SW480 (cell line): ENCODE data around the gene NGEF.
A peak's percentile ranks its signal among the peaks of the same experiment; 100 is the strongest.

Experiments
- DNase-seq: peaks from one replicate; pipeline ENCODE4 v3.0.0-alpha.2; 2016; ENCODE audit warnings: low spot score

The NGEF gene

DNA sequence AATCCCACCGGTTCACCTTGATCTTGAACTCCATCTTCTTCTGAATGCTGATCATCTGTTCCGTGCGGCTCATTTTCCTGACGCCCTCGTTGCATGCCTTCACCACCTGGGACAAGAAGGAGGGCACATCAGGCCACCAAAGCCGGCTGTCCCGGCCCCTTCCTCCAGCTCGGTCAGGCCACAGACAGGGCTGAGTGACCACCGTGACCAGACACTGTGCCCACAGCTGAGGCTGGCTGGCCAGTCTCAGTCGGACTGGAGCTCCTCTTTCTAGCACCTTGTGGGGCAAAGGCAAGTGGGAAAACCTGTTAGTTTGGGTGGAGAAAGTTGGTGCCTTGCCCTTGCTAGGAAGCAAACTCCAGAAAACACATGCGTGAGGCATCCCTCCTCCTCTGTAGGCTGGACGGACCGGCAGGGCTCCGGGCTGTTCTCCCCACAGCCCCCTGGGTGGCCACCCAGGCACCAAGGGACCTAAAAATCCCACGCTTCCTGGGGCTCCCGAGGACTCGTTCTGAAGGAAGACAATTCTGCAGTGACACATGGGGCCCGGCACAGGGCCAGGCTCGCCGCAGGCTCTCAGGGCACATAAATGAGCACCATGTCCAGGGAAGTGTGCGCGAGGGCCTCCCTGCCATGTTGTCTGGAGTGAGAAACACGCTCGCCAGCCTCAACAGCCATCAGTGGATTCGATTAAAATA is 127.6 kb downstream of the NGEF start:
- DNase-seq, result no peak

DNA sequence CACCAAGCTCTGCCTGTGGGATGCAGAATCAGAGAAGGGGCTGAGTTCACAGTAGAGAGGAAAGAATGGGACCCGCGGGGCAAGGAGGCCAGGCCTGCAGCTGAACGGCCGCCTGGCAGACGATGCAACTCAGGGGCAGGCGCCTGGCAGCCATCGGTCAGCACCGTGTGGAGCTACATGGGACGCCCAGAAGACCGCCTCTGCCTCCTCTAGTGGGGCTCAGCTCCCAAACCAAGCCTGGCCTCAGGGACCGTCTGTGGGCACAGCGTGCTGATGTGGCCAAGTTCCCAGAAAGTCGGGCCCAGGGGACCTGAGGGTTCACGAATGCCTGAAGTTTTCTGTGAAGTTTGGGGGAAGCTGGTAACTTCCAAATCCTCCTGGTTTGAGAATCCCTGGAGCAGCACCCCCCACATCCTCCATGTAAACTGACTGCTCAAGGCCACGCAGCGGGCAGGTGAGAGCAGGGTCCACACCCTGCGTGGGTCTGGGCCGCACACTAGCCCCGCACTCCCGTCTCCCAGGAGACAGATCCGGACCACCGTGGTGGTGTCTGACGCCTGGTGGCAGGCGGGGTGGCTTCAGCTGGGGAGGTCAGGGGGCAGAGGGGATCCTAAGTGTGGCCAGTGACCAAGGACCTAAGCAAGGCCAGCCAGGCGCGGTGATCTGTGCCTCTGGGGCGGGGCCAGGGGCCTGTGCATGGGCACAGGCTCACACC is 128.3 kb downstream of the NGEF start:
- DNase-seq, result no peak

DNA sequence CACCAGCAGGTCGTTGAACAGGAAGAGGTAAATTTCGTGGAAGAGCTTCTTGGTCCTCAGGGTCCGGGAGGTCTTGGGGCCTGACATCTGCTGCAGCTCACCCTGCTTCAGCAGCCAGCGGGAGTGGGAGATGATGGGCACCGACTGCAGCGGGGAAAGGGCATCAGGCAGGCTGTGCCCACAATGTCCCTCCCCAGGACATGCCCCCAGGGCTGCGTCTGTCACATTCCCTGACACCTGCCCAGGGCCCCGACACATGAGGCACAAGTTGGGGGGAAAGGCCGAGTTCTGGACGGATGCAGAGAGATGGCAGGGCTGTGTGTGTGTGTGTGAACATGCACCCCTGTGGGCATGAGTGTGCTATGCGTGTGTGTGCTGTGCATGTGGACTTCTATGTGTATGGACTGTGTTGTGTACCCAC is 129.0 kb downstream of the NGEF start:
- DNase-seq, result no peak

DNA sequence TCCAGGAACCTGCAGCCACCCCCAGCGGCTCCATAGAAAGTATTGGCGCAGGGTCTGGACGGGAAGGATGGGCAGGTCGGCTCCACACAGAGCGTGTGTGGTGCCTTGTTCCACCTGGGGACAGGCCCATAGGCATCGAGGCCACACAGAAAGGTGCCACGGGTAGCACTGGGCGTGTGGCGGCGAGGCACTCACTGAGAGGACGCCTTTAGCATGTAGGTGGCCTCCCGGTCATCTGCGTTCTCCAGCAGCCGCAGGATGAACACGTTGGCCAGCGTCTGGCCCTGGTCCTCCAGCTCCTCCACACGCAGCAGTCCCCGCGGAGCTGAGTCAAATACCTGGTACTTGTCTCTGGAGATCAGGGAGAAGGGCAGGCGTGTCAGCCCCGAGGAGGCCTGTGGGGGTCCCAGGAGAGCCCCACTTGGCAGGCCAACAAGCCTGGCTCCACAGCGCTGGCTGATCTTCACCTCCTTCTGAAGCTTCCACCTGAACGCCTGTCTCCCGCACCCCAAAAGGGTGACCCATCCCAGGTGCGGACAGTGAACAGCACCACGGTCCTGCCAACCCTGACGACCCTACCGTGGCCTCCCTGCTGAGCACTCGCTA is 129.8 kb downstream of the NGEF start:
- DNase-seq, result no peak

DNA sequence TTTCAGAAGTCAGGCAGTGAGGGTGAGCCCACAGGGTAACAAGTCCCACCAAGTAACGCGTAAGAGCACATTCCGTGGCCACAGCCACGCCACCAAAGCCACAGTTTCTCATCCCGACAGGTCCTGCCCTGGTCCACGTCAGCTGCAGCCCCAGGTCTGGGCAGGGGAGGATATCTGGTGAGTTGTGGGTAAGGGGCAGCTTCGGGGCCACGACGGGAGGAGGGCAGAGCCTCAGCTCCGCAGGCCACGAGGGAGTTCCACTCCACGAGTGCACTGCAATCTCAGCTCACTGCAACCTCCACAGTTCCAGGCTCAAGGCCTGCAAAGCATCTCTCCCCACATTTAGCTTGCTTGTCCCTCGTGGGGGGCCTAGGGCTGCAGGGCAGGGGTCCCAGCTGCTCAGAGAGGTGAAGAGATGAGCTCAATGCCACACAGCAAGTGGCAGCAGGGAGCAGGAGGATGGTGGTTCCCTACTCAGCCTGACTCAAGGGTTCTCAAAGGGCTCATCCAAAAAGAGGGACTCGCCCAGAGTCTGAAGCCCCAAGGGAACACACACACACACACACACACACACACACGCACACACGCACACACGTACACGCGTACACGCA is 130.4 kb downstream of the NGEF start:
- no peak for DNase-seq

DNA sequence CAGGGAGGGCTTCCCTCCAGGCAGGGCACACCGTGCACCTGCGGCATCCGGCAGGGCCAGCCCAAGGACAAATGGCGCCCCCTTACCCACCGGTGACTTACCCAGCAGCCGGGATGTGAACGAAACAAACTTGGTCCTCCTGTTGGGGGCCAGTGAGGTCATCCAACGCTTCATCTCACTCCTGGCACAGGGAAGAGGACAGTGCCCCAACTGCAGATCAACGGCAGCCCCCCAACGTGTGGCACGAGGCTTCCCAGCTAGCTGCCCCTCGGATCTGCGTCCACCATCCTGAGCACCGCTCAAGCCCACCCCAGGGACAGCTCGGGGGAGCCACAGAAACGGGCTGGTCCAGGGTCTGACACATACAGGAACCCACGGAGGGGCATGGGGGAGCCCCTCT is 131.0 kb downstream of the NGEF start:
- DNase-seq, result no peak

DNA sequence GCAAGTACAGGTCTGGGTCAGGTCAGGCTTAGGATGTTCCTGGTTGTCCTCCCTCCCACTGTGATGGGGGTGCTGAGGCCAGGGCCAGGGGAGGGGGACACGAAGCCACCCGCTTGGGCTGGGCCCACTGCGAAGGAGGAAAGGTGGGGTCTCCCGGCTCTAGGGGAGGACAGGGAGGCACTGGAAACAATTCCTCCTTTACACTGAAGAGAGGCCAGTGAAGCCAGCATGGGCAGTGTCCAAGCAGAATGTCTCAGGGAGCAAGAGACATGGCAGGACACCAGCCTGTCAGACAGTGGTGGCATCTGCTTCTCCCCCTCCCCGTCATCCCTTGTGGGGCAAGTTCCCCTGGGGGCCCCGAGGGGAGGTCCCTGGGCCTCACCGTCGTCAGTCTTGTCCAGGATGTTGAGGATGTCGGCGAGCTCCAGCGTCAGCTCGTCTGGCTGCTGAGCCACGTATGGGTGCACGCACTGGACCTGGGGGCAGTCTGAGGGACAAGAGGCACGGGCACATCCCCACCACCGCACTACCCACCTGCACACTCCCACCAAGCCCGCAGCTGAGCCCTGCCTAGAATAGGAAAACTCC is 132.2 kb downstream of the NGEF start:
- no peak for DNase-seq

DNA sequence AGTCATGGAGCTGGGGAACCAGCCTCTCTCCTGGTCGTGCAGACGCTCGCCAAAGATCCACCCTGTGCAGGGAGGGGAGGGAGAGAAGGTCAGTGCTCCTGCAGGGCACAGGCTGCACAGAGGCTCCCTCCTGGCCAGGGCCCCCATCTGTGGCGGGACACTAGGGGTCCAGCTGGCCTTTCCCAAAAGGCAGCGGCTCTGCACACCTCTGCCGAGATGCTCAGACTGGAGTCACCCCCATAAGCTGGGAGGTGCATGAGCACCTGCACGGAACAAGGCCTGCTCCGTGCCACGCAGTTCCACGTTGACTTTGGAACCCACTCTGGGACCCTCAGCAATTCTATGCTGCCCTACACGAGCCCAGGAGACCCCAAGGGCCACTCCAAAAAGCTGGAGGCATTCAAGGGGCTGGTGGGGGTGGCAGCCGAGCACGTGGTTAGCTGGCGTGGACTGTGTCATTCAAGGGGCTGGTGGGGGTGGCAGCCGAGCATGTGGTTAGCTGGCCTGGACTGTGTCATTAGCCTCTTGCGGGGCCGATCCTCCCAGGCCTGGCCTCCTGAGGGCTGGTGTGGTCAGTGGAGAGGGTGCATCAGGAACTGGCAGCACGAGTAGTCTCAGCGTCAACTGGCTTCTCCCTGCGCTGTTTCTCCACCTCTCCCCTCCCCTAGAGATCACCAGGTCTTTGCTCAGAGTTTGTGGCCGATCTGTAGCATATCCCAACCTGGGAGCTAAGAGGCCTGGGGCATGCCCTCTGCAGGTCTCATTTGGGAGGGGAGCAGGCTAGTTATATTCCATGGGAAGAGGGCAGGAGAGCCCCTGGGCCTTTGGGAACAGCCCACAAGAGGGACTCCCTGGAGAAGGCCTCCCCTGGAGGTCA is 133.2 kb downstream of the NGEF start:
- no peak for DNase-seq

DNA sequence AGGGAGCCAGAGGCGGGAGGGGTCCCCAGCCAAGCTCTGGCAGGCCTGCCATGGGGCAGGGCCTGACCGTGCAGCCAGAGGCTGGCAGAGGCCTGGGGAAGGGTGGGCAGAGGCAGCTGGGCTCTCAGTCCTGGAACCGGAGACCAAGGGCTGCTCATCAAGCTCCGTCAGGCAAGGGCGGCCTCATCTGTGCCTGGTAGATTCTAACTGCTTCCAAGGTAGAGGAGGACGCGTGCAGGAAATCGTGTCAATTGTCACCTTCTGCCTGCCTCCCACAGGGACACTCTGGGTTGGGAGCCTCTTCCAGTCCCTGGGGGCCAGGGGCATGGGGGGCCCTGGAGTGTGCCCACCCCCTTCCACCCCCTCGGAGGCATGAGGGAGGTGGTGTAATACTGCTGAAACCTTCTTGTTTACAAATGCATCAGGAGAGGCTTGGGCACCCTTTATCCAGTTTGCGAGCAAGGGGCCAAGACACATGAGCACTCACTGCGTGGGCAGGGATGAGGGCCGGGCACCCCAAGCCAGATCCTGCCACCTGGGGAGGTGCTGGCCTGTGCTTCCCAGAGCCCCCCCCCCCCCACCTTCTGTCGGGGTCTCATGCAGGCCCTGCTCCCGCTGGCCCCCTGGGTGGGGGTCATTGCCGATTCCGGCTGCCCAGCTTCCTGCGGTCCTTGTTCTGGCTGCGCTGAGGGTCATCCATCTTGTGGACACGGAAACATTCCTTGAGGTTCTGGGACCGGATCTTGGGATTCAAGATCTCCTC is 134.0 kb downstream of the NGEF start:
- DNase-seq, result no peak

DNA sequence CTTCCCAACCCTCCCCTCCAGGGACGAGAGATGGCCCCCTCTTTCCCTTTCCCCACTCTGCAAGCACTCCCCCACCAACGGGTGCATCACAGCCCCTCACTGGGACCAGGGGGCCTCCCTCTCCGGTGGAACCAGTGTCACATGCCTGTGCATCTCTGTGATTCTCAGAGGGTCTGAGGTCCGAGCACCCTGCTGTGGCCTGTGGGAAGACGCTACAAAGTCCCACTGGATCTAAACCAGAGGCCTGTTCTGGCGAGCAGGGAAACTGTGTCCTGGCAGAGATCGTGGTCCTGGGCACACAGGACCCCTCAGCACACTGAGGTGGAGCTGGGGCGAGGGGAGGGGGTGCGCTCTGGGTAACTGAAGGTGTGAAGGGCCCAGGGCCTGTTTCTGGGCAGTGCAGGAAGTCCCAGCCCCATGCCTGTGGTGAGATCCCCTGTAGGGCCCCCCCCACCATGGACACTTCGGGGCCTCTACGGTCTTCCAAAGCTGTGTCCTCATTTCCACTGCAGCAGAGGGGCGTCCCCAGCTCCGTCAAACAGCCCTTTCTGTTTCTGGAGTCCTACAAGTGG is 135.0 kb downstream of the NGEF start:
- DNase-seq, result no peak

DNA sequence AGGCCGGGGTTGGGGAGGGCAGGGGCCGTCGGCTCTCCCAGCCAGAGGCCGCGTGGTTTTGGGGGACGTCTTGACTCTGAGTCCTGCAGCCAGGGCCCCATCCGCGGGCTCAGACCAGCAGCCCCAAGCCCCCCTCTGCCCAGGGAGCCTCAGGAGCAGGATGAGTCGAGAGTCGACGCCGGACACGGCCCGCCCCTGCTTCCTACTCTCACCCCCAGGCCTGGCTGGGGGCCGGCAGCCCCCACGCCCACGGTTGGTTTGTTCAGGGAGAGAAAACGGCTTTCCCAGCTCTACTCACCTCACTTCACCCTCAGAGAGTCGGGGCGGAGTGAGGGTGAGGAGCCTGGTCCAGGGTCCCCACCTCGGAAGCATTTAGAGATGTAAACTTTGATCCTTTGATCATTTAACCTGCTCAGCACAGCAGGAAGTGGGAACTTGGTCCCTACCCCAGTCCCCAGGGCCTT is 136.0 kb downstream of the NGEF start:
- no peak for DNase-seq

DNA sequence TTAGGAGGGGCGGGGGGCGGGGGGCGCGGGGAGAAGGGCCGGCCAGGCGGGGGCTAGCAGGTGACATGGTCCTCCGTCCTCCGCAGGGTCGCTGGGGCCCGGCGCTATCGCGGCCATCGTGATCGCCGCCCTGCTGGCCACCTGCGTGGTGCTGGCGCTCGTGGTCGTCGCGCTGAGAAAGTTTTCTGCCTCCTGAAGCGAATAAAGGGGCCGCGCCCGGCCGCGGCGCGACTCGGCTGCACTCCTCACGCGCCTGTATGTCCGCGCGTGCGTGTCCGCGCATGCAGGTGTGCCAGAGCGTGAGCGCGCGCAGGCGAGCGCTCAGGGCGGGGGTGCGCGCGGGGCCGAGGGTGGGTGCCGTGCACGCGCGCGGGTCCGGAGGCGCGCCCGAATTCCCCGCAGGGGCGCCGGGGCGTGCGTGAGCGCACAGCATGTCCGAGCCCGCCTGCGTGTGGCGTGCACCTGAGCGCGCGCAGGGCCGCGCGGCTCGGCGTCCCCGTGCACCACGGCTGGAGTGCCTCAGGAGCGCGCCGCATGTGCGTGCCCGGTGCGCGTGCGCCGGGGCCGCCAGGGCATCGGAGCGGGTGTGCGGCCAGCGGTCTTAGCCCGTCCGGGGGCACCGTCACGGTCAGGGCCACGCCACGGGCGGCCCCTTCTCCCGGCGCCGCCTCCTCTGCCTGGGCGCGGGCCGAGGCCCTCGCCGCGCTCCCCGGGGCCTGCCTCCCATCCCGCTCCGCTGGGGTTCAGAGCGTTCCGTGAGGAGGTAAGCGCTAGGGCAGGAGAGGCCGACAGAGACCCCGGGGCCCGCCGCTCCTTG is 136.7 kb downstream of the NGEF start:
- DNase-seq, result peak; percentile 45

DNA sequence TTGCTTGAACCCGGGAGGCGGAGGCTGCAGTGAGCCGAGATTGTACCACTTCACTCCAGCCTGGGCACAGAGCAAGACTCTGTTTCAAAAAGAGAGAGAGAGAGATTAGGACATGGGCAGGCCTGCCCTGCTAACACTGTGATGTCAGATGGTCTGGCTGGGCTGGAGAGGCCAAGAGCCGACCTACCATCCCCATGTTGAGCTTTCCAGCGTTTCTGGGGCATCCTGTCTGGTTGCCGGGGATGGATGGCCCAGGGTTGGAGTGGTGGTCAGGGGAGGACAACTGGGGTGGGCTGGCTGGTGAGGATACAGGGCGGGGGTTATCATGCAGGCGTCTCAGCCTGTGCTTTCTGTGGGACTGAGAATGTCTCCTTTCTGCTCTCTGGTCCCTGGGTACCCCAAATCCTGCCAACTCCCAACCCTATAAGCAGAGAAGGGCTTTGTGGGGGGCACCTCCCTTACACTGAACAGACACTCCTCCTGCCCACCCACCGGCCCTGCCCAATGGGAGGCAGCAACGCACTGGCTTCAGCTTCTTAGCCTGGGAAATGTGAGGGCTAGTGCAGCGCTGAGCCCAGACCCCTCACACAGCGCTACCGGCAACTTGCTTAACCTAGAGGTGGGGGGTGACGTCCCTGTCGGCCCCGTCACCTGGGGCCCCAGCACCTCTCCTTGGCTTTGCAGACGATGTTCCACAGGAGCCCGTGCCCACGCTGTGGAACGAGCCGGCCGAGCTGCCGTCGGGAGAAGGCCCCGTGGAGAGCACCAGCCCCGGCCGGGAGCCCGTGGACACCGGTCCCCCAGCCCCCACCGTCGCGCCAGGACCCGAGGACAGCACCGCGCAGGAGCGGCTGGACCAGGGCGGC is 137.6 kb downstream of the NGEF start:
- DNase-seq, result no peak

DNA sequence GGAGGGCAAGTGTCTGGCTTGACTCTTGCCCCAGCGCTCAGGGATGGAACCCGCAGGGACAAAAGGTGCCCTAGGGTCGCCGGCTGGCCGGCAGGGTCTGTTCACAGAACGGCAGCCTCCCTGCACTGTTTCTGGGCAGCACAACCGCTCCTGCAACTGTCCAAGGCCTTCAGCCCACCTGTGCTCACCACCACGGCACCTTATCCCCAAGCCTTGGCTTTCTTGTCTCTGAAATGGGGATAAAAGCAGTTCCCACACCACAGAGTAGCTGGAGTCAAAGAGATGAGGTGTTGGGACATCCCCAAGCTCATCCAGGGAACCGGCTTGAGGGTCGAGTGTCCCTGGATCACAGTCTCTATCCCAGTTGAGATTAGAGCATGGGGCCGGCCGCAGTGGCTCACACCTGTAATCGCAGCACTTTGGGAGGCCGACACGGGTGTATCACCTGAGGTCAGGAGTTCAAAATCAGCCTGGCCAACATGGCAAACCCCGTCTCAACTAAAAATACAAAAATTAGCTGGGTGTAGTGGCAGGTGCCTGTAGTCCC is 138.3 kb downstream of the NGEF start:
- DNase-seq, result no peak

DNA sequence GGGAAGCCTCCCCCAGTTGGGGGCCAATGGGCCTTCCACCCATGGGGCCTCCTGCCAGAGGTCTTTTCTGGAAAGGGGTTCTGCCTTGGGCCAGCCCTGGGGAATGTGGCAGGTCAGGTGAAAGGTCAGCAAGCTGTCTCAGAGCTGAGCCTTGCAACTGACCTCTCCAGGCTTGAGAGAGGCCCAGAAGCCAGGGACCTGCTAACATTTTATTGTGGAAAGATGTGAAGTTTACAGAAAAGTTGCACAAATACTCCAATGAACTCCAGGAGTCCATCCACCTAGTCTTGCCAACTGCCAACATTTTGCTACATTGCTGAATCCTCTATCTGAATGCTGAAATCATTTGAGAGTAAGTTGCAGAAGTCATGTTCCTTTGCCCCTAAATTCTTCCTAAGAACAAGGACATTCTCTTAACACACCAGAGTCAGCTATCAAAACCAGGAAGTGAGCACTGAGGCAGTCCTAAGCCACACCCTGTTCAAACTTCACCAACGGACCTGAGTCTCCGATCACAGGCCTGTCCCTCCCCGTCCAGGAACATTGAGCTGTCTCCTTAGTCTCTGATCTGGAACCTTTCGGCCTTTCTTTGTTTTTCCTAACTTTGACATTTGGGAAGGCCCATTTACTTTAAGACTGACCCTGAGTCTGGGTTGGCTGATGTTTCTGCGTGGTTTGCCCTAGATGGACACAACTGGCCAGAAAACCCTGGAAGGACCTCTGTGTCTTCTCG is 139.0 kb downstream of the NGEF start:
- DNase-seq, result no peak

DNA sequence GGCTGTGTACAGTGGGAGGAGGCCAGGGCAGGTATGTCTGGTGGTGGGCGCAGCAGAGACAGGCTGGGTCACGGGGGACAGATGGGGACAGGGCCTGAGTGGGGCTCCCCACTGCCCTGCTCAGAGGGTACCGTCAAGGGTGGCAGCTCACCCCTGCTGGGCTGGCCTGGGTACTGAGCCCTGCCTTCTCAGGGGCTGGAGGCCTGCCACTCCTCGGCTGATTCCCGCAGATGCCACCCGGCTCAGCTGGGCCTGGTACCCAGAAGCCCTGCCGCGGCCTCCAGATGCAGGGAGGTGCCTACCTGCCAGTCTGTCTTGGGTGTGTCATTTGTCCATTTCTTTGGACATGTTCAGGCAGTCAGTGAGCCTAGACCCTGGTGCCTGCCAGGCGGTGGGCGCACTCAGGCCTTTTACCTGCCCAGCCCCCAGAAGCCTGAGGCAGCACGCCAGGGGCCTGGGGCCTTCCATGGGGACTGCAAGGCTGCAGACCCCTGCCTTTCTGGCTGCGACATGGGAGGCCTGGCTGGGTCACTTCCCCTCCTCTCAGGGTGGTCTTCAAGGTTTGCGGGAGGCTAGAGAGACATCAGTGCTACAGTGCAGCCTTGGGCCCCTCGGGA is 139.7 kb downstream of the NGEF start:
- DNase-seq, result no peak

DNA sequence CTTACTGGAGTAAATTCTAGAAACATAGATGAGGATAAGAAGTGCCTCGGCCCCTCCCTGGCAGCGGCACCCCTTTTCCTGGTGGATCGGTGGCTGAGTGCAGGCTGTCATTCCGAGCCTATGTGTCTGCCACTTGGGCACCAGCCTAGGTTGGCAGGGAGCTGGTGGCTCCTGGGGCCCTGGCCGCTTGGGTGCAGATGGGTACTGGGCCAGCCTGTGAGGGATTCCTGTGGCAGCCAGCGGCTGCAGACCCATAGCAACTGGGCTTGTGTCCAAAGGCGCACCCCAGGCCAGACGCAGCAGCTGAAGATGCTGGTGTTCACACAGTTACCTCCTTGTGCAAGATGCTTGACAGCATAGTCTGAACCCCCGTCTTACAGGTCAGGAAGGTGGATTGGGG is 140.2 kb downstream of the NGEF start:
- DNase-seq, result no peak
